Head of caudate nucleus (tissue), 42 donors: ENCODE results near the gene BCO1.

Source experiments
- DNase-seq, 42 donors: peaks; one replicate each; pipeline versions ENCODE4 v3.0.0 to v3.0.0-alpha.2; 2020 to 2021; ENCODE audit warnings: mixed read lengths in 7 of 42
- intact Hi-C: fragments of 100-400 bp; cut with DNase I; formaldehyde crosslinking; loops from one replicate; pipeline ENCODE4 v1.15.0; 2022

The BCO1 gene, protein sequence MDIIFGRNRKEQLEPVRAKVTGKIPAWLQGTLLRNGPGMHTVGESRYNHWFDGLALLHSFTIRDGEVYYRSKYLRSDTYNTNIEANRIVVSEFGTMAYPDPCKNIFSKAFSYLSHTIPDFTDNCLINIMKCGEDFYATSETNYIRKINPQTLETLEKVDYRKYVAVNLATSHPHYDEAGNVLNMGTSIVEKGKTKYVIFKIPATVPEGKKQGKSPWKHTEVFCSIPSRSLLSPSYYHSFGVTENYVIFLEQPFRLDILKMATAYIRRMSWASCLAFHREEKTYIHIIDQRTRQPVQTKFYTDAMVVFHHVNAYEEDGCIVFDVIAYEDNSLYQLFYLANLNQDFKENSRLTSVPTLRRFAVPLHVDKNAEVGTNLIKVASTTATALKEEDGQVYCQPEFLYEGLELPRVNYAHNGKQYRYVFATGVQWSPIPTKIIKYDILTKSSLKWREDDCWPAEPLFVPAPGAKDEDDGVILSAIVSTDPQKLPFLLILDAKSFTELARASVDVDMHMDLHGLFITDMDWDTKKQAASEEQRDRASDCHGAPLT

DNA sequence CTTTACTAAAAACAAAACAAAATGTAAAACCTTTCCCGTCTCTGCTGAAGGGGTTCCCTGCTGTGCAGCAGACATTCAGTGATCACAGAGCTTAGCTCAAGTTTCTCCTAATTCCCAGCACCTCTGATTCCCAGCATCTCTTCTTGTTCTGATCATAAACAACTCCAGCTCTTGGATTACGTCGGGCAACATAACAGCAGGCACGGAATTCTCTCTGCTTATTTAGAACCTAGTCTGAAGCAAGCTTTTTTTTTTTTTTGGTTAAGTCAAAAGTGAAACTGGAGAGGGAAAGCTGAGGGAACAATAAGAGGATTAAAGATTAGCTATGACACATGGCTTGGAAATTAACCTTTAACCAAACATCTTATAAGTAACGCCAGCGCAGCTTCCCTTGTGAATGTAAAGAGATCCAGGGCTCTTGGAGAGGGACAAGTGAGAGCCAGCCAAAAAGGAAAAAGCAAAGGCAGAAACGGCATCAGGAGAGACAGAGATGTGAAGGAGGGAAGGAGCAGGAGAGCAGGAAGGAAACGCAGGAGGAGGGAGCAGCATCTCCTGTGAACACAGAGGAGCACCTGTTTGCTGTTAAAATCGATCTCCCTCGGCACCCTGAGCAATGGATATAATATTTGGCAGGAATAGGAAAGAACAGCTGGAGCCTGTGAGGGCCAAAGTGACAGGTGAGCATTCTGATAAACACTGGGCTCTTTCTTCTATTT is at the start of gene BCO1:
BCO1 (plus strand) TSS at position 394 of the 716 bp plus-strand sequence; CDS start at position 614, 220 bp downstream.
- intact Hi-C loops, result no loop called here
- peak in 3 of 42 donors; percentile 8 to 49 (median 12) for DNase-seq

DNA sequence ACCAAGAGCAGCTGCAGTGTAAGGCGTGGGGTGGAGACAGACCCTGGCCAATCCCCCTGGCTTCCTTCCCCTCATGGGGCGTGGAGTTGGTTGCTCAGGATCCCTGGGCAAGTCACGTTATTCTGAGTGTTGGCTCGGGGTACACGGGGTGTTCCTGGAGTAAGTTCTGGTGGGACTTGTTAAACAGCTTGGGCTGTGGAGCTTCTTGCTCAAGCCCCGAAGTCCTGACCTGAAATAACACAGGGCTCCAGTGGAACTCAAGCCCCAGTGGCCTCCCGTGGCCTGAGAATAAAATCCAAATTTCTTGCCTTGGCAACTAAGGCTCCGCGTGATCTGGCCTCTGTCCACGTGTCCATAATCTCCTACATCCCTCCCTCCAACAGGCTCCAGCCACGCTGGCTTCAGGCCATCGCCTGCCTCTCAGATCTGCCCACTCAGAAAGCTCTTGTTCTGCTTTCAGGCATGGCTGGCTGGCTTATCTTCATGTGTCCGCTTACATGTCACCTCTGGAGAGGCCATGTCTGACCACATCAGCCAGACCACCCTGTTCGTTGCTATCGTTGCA is 49.3 kb upstream of the BCO1 start:
- intact Hi-C loops, result no loop called here
- DNase-seq, result peak; percentile 69 to 95 (median 84)

DNA sequence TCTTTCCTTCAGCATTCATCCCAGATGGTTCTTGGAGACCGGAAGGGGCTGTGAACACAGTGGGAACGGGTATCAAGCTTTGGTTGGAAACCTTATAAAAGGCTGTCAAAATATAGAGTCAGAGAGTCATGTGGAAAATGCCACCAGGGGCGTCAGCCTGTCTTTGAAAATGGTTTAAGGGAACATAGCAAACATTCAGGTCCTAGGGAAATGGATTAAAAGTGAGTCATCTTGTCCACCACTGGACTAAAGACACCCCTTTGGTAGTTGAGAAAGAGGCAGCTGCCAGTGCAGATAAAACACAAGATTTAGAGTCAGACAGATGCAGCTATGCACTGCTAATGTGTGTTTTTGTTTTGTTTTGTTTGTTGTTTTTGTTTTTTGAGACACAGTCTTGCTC is 47.8 kb upstream of the BCO1 start:
- intact Hi-C loops, result loop anchor here (10.0 kb wide), 1 partner anchor 176 kb away; no protein-coding TSS in a partner anchor
- no peak for DNase-seq

DNA sequence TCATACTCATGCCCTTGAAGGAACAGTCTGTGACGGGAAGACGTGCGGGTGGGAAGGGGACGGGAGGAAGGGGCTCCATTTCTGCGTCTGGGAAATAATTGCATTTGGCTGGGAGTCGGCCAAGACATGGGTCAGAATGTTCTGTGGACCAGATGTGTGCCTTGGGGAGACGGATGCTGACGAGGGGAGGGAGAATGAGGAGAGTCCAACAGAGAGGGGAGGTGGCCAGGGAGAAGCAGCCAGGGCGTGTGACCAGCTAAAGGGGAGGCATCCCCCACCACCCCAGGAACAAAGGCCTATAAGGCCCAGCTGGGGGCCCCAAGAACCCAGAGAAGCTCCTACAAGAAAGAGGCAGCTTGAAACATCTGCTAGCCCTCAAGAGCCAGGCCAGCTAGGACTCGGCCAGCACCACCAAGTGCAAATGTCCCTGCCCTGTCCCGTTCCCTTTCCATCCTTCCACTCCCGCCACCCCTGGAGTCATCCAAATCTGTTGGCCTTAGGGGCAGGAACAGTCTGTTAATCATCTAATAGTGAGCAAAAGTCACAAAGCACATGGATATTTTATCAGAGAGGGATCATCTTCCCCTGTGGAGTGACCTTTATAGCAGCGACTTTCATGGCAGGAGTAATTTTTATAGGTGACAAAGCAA is 42.5 kb upstream of the BCO1 start:
- intact Hi-C loops, result loop anchor here (10.0 kb wide), 1 partner anchor 181 kb away; no protein-coding TSS in a partner anchor

DNA sequence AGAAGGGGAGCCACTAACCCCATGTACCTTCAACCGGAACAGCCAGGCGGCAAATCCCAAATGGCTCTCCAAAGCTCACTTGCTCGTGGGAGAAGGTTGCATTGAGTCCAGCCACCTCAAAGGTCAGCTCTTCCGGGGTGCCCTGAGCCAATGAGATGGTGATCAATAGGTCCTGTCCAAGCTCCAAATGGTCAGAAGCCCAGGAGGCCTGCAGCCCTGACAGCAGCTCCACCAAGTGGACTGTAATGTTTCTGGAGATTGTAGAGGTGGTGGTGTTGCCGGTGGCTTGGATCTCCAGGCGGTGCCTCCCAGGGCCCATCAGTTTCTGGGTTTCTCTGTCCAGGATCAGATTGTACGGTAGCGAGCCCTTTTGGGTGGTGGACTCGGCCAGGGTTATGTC is 39.9 kb upstream of the BCO1 start:
- DNase-seq, result peak in 31 of 42 donors; percentile 13 to 80 (median 44)
- intact Hi-C loops, result loop anchor here (10.0 kb wide), 1 partner anchor 184 kb away; no protein-coding TSS in a partner anchor

More for the DNA sequence above, 42.5 kb upstream of the BCO1 start:
- no peak for DNase-seq

DNA sequence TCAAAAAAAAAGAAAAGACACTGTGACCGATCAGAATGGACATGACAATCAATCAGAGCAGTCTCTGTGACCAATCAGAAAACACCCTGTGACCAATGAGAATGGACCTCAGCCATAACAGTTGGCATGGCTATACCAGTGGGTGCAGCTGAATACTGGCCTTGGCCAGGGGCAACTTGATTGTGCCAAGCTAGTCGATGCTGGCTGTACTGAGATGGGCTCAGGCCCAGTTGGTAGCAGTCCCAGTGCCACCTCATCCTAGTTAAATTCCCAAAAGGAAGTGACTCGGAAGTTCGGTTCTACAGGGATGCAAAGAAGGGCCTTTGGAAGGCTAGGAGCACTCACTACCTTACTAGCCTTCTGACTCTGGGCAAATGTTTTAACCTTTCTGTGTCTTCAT is 37.2 kb upstream of the BCO1 start:
- DNase-seq, result peak in 33 of 42 donors; percentile 11 to 84 (median 46)
- intact Hi-C loops, result loop anchor here (10.0 kb wide), 1 partner anchor 106 kb away; the partner anchor contains the start of gene GCSH

DNA sequence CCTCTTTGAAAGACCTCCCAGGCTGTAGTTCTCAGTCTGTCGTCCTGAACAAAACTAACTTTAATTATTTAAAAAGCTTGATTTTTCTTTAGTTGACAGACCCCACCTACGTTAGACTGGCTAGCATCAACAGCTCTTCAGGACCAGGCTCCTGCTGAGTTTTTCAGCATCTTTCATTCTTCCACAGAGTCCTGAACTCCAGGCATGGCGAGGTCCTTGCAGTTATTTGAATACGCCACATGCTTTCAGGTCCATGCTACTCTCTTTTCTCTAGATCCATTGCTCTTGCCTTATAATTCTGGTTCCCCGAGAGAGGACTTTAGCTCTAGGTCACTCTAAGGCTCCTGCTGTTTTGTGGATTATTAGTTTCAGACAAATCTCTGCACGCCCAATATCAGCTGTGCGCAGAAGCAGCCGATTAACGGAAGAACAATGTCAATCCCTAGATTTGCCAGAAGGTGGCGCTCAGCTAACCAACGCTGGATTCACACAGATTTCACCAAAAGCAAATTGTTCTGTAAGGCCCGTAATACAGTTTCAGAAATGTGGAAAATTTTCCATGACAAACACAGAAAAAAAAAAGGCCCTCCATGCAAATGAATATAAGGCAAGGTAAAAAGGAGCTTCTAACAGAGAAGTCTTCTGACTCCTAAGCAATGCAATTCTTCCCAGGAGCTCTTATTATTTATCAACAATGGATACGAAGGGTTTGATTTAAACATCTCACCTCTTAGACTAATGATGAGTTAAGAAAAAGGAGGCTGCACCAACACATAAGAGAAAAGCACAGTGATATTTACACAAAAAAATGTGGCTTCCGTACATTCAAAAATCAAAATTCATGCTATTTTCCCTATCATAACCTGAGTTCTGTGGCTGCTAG is 33.5 kb upstream of the BCO1 start:
- intact Hi-C loops, result loop anchor here (10.0 kb wide), 1 partner anchor 110 kb away; the partner anchor contains the start of gene GCSH
- DNase-seq, result peak in 31 of 42 donors; percentile 16 to 89 (median 63)

DNA sequence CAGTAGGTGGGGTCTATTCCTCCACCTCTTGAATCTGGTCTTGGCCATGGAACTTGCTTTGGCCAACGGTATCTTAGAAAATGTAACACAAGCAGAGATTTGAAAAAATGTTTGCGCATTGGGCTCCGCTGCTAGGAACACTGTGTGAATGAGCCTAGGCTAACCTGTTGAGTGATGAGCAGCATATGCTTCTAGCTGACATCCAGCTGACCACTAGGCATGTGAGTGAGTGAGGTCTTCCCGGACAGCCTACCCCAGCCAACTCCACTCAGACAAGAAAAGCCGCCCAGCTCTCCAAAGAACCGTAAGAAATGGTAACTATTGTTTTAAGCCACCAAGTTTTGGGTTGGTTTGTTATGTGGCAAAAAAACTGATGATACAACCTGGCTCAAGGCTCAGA is 31.4 kb upstream of the BCO1 start:
- intact Hi-C loops, result loop anchor here (10.0 kb wide), 1 partner anchor 112 kb away; the partner anchor contains the start of gene GCSH
- no peak for DNase-seq

DNA sequence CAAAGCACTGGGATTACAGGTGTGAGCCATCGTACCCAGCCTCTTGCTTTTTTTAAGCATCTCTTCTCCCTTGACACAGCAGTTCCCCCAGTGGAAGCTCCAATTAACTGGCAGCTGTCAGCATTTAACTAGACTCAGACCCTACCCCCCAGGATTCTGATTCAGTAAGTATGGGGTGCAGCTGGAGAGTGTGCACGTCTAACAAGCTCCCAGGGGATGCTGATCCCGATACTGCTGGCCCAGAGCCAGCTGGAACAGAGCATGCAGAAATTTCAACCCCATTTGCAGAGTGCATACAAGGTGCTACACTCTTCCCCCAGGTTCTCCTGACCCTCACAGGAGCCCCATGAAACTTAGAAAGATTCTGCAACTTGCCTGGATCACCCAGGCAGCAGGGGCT is 27.7 kb upstream of the BCO1 start:
- no peak for DNase-seq
- intact Hi-C loops, result no loop called here

DNA sequence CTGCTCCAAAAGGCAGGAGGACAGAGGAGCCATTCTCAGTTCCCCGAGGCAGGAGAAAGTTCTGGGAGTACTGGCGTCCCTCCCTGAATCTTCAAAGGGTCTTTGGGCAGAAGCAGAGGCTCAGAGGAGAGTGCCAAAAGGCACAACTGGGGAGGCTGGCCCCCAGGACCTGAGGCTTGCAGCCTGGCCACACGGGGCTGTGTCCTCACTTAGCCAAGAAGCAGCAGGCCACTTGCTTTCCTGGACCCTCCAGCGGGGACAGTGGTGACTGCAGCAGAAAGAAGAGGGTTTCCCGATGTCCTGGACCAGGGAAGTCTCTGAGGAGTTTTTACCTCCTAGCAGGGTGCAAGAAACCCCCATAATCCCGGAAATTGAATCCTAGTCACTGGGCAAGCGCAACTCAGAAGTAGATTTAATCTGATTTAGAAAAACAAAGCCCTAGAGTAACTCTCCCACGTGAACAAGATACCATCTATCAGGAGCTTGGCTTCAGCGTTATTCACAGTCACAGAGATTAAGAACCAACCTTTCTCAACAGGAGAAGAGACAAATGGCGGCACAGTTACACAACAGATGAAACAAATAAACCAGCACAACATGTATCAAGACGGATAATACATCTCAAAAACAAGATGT is 25.5 kb upstream of the BCO1 start:
- DNase-seq, result no peak
- intact Hi-C loops, result no loop called here

DNA sequence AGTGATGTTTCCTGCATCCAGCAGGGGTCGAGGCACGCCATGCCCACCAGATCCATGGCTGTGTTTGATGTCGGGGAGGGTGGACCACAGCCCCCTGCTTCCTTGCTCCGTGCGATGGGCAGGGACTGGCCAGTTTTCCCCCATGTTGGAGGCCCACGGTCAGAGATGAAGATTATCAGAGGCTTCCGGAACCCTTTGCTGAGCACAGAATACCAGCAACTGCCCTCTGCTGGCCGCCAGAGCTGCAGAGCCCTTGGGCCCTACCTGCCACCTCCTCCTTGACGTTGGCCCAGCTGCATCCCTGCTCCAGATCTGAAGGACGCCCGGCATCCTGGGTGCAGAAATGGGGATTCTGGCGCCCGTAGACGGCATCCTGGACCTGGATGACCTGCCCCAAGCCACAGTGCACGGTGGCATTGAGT is 23.7 kb upstream of the BCO1 start:
- intact Hi-C loops, result no loop called here
- DNase-seq, result peak in 10 of 42 donors; percentile 19 to 45 (median 30)

DNA sequence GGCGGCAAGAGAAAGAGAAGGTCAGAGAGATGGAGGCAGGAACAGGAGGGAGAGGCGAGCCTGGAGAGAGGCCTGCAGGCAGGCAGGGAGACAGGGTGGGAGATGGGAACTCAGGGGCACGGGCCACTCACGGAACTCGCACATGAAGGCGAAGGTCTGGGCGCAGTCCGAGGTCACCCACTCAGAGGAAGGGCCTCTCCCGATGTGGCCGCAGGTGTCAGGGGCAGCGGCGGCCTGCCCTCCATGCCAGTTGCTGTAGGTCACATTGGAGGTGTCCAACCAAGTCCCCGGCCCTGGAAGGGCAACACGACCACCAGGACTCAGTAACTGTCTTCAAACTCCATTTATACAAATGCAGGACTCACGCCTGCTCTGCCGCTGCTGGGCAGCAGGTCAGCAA is 22.4 kb upstream of the BCO1 start:
- intact Hi-C loops, result no loop called here
- DNase-seq, result no peak

DNA sequence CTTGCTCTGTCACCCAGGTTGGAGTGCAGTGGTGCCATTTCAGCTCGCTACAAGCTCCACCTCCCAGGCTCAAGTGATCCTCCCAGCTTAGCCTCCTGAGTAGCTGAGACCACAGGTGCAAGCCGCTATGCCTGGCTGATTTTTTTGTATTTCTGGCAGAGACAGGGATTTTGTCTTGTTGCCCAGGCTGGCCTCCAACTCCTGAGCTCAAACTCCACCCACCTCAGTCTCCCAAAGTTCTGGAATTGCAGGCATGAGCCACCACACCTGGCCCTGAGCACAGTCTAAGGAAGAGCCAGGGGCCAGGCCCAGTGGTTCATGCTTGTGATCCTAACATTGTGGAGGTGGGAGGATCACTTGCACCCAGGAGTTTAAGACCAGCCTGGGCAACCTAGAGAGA is 21.8 kb upstream of the BCO1 start:
- no peak for DNase-seq
- intact Hi-C loops, result no loop called here

DNA sequence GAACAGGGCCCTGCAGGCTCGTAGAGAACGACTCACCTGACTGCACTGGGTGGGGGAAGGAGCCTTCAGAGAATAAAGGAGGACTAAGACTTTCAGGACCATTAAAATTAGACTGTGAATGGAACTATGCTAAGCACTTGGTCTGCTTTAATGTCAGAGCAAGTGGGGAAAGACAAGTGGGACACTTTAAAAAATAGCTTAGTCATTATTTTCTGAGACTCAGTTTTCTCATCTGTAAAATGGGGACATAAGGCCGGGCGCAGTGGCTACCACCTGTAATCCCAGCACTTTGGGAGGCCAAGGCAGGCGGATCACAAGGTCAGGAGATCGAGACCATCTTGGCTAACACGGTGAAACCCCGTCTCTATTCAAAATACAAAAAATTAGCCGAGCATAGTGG is 19.3 kb upstream of the BCO1 start:
- intact Hi-C loops, result no loop called here
- DNase-seq, result no peak

DNA sequence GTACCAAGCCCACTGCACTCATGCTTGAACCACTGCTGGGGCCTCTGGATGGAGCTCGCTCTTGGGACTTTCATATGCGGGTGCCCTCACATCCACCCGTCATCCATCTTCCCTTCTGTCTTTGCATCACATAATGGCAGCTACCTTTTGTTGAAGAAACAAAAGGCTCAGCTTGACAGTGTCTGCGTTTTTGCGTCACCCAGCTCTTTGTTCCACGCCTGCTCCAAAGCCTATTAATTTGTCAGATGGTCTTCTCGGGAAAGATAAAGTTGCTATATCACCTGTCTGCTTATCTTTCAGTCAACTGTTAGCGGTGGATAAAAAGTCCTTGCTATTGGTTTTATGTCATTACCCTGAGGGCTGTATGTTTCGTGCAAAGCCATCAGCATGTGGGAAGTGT is 18.1 kb upstream of the BCO1 start:
- no peak for DNase-seq
- intact Hi-C loops, result no loop called here

DNA sequence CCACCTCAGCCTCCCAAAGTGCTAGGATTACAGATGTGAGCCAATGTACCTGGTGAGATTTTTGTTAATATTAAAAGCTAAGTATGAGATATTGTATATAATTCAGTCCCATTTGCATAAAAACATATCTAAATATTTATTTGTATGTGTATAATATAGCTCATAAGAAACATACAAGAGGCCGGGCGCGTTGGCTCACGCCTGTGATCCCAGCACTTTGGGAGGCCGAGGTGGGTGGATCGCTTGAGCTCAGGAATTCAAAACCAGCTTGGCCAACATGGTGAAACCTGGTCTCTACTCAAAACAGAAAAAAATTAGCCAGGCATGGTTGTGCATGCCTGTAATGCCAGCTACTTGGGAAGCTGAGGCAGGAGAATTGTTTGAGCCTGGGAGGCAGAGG is 16.8 kb upstream of the BCO1 start:
- no peak for DNase-seq
- intact Hi-C loops, result no loop called here

DNA sequence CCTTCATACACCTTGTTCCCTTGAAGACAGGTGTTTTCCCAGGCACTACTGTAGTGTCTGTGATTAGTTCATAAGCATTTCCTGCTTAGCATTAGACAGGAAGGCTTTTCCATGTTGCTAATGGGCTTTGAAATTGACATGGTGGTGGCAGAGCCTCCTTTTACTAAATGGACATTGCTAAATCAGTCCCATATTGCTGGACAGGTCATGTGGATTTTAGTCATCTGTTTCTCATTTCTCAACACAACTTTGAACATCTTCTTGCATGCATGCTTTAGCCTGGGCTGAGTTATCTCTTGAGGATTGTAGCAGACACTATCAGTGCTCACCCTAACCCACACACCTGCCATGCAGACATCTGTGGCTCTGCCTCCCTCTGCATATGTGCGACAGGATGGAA is 13.7 kb upstream of the BCO1 start:
- DNase-seq, result no peak
- intact Hi-C loops, result no loop called here
